RWPE2 (cell line): Measurements from ENCODE around the gene DPP9.
A peak's percentile ranks its signal among the peaks of the same experiment; 100 is the strongest.

Experiments used
- ATAC-seq: fragments of 200-7000 bp; cut with Tn5 transposase; 3 replicates; pipeline ENCODE4 v1.9.1; 2021; ENCODE audit warnings: low read depth
- DNase-seq: peaks from one replicate; pipeline ENCODE4 v3.0.0-alpha.2; 2020; ENCODE audit warnings: low spot score
- H3K27ac ChIP-seq: fragments of 450-650 bp; 2 replicates; pipeline ENCODE4 v1.5.1; 2017; ENCODE audit warnings: mild to moderate bottlenecking; ENCODE audit not compliant: poor library complexity, severe bottlenecking
- H3K27me3 ChIP-seq: fragments of 250-450 bp; sonication (Bioruptor Pico); 2 replicates; pipeline ENCODE4 v1.5.1; 2021; ENCODE audit warnings: mild to moderate bottlenecking, moderate library complexity; ENCODE audit not compliant: insufficient read depth, poor library complexity, severe bottlenecking
- H3K36me3 ChIP-seq: fragments of 250-450 bp; sonication (Bioruptor Pico); 2 replicates; pipeline ENCODE4 v1.5.1; 2020; ENCODE audit warnings: low read depth, mild to moderate bottlenecking, moderate library complexity
- H3K4me1 ChIP-seq: fragments of 250-450 bp; sonication (Bioruptor Pico); 2 replicates; pipeline ENCODE4 v1.5.1; 2021; ENCODE audit warnings: mild to moderate bottlenecking, moderate library complexity; ENCODE audit not compliant: insufficient read depth, poor library complexity, severe bottlenecking
- H3K4me3 ChIP-seq: fragments of 250-450 bp; sonication (Bioruptor Pico); 2 replicates; pipeline ENCODE4 v1.5.1; 2021; ENCODE audit warnings: mild to moderate bottlenecking, moderate library complexity; ENCODE audit not compliant: severe bottlenecking
- H3K9me3 ChIP-seq: fragments of 250-450 bp; sonication (Bioruptor Pico); 2 replicates; pipeline ENCODE4 v1.5.1; 2021; ENCODE audit warnings: mild to moderate bottlenecking, moderate library complexity; ENCODE audit not compliant: severe bottlenecking
- TF ChIP-seq, protein P1 (sequence below): fragments of 450-650 bp; IDR thresholded peaks from one replicate; pipeline ENCODE4 v1.5.1; 2017; ENCODE audit warnings: mild to moderate bottlenecking, moderate library complexity; ENCODE audit not compliant: poor library complexity, severe bottlenecking

Gene DPP9

DNA sequence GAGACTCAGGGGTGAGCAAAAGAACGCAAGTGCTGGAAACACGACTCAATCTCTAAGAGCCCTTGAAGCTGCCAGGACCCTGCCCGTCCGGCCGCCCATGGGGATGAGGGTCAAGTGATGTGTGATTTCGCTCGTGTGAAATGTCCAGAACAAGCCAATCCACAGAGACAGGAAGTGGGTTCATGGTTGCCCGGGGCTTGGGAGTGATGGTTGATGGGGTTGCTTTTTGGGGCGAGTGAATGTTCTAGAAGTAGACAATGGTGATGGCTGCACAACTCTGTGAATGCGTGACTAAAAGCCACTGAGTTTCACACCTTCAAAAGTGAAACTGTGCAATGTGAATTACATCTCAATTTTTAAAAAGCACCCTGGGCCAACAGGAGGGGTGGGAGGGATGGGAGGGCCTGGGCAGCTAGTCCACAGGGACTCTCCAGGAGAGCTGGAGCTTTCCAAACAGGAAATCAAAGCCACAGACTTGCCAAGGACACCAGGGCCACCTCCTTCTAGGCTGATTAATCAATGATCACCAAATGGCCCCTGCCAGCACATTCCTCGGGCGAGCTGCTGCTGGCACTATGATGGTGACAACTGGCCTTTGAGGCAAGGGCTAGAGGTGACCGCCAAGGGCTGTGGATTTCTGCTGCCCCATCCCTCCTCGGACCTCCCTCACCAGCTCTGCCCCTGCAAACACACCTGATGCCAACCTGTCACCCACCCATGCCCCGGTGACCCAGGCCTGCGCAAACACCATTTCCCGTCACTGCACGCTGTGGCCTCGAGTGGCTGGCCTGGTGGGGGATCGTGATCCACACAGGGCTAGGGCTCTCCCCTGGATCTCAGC lies 14.0 kb downstream of the DPP9 start:
- ATAC-seq (no peak), DNase-seq (no peak)
- H3K27ac ChIP-seq = peak overlapping the region; percentile 99
- H3K4me1 ChIP-seq = peaks cover 24% of the 10 kb centered on the region
- no peaks in the 10 kb centered on the region for H3K27me3 ChIP-seq
- no peaks in the 10 kb centered on the region for H3K9me3 ChIP-seq
- H3K36me3 ChIP-seq = peaks cover 89% of the 10 kb centered on the region
- TF ChIP-seq, protein P1, sequence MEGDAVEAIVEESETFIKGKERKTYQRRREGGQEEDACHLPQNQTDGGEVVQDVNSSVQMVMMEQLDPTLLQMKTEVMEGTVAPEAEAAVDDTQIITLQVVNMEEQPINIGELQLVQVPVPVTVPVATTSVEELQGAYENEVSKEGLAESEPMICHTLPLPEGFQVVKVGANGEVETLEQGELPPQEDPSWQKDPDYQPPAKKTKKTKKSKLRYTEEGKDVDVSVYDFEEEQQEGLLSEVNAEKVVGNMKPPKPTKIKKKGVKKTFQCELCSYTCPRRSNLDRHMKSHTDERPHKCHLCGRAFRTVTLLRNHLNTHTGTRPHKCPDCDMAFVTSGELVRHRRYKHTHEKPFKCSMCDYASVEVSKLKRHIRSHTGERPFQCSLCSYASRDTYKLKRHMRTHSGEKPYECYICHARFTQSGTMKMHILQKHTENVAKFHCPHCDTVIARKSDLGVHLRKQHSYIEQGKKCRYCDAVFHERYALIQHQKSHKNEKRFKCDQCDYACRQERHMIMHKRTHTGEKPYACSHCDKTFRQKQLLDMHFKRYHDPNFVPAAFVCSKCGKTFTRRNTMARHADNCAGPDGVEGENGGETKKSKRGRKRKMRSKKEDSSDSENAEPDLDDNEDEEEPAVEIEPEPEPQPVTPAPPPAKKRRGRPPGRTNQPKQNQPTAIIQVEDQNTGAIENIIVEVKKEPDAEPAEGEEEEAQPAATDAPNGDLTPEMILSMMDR = no peak
- no peak overlapping the region for H3K4me3 ChIP-seq

- Histone ChIP-seq H3K4me1 (peaks cover 14% of the 10 kb centered on the region), H3K27me3 (no peaks in the 10 kb centered on the region), H3K36me3 (peaks cover 93% of the 10 kb centered on the region), H3K27ac (peak overlapping the region; percentile 99), H3K4me3 (no peak overlapping the region), H3K9me3 (no peaks in the 10 kb centered on the region)
- DNase-seq (no peak), ATAC-seq (no peak; the same call in 2 of the 3 replicates)
- TF ChIP-seq, protein P1 = no peak
Measured at GRCh38 chr19:4707956-4708650, 15.5 kb downstream of the DPP9 start.

- peaks cover 91% of the 10 kb centered on the region for H3K36me3 ChIP-seq
- TF ChIP-seq, protein P1 = no peak
- H3K27me3 ChIP-seq = no peaks in the 10 kb centered on the region
- H3K27ac ChIP-seq = peak overlapping the region; percentile 99
- H3K9me3 ChIP-seq = no peaks in the 10 kb centered on the region
- no peak overlapping the region for H3K4me3 ChIP-seq
- peaks cover 9% of the 10 kb centered on the region for H3K4me1 ChIP-seq
- ATAC-seq = no peak
- DNase-seq = no peak
Measured at GRCh38 chr19:4707322-4707721, 16.3 kb downstream of the DPP9 start.

DNA sequence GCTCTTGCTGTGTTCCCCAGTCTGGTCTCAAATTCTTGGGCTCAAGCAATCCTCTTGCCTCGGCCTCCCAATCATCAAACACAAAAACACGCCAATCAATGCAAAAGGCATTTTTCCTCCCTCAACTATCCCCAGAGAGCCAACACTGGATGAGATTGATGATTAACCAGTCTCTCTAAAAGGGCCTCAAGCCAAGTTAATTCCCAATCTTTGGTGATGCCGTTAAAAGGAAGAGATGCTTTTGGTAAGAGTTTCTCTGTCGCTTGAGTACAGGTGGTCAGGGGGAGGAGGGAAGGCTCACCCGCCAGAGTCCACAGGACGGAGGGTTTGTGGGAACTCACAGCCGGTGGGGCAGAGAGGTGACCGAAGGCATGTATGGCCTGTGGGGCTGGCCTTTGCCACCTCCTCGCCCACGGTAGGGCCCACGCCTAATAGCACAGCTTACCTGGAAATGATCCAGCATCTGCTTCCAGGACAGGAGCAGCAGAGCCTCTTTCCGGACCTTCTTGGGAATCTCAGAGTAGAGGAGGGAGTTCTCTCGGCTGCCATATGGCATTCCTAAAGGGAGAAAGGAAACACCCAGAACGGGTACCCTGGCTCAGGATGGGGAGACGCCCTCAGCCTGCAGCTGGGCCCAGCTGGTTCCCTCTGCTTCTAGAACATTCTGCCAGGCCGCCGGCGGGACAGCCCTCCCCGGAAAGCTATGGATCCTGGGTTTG lies 18.1 kb downstream of the DPP9 start:
- Histone ChIP-seq H3K9me3 (no peaks in the 10 kb centered on the region), H3K4me3 (no peak overlapping the region), H3K27ac (peak overlapping the region; percentile 99), H3K27me3 (no peaks in the 10 kb centered on the region), H3K36me3 (peaks cover 94% of the 10 kb centered on the region), H3K4me1 (peaks cover 9% of the 10 kb centered on the region)
- DNase-seq = no peak
- TF ChIP-seq, protein P1 = no peak
- no peak for ATAC-seq
